Kidney capillary endothelial cell (primary cell): ENCODE results near the gene CRTAC1.

Source experiments
- DNase-seq: peaks from one replicate; pipeline ENCODE4 v3.0.0-alpha.2; 2018; ENCODE audit warnings: low spot score

The CRTAC1 gene

GRCh38 chr10:97974526-97975525 lies 55.6 kb downstream of the CRTAC1 start:
- no peak for DNase-seq

- no peak for DNase-seq
These were observed 56.3 kb downstream of the CRTAC1 start for GRCh38 chr10:97974100-97974499.

- DNase-seq: no peak
These were observed 60.8 kb downstream of the CRTAC1 start for GRCh38 chr10:97969538-97970079.

DNA sequence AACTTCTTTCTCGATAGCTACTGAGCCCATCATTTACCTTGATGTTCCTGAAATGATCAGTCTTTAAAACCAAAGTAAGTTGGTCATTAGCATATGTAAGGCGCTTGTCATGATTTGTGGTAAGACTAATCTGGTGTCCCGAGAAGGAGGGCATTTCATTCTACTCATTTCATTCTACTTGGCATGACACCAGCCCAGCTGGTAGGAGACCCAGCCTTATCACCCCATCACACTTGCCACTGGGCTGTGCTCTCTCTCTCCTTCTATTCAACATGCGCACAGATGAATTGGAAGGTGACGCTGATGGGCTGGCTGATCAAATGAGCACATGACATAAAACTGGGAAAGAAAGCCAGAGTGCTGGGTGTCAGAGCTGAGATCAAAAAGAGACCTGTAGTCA lies 65.7 kb downstream of the CRTAC1 start:
- no peak for DNase-seq

DNA sequence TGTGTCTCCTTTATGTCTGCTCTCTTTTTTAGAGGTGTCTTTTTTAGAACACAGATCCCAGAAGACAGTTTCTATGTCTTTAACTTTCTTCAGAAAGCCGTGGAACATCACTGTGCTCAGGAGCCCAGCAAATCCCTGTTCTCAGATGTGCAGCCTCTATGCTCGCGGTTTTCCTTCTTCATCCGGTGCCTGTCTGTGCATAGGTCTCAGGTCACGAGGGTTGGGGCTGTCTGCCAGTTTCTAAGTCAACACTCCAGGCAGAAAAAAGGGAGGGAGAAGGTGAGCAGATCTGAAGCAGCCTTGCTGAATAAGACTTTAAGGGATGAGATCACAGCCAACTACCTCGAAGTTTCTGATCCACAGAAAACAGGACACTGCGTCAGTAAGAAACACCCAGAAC lies 68.5 kb downstream of the CRTAC1 start:
- DNase-seq: no peak

DNA sequence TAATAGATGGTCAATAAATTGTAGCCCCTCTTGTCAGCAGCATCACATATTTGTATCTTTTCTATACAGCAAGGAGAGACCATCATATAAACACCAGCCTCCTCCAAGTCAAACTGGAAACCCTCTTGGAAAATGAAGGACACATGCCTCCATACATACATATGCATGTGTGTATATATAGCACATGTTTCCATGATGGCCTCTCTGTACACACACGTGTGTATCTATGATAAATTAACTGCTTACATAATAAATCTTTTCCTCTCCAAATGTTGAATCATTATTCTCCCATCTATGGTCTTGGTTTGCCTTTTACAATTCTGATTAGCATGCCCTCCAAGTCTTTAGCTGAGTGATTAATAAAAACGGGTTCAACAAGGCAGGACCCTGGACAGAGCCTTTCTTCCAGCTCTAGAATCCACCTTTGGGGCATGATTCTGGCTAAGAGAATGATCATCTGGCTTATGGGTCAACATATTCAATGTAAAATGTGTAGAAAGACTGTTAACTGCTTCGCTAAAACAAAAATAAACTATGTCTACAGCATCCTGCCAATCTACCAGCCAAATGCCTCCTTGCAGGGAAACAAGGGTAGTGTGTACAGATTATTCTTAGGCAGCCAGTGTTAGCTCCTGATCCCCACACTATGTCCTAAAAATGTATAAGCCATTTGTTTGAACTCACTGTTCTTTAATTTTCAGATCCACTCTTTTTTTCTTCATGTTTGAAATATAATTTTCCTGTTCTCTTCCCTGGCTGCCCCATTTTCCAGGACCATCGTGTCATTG lies 70.0 kb downstream of the CRTAC1 start:
- DNase-seq: no peak

GRCh38 chr10:97949462-97949861 lies 81.0 kb downstream of the CRTAC1 start:
- DNase-seq: no peak

DNA sequence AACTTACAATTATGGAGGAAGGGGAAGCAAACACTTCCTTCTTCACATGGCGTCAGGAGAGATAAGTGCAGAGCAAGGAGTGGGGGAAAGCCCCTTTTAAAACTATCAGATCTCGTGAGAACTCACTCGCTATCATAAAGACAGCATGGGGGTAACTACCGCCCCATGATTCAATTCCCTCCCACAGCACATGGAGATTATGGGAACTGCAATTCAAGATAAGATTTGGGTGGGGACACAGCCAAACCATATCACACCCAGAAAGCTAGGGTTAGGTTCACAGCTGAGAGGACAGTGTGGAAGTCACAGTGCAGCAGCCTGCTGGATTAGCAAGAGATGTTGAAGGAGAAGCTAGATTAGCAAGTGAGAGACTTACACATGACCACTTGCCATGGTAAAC lies 81.6 kb downstream of the CRTAC1 start:
- no peak for DNase-seq

GRCh38 chr10:97944772-97945171 lies 85.6 kb downstream of the CRTAC1 start:
- no peak for DNase-seq

DNA sequence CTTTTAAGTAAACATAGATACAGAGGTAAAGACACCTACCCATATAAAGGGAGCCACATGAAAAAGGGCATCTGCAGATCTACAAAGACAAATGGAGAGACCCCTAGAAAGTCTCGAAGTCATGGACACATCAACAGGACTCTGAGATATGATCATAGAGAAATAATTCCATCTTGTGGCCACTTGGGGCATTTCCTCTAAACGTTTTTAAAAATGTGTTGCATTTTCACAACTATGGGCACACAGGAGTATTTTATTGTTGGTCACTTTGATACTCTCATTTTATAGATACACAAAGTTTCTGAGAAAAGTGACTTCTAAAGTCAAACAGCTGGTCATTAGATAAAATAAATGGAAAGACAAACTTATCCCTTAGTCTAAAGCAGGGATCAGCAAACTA lies 87.1 kb downstream of the CRTAC1 start:
- no peak for DNase-seq

GRCh38 chr10:97940534-97940933 lies 89.9 kb downstream of the CRTAC1 start:
- DNase-seq: no peak

- no peak for DNase-seq
These were observed 90.9 kb downstream of the CRTAC1 start for GRCh38 chr10:97939446-97939990.

GRCh38 chr10:97937928-97938327 lies 92.5 kb downstream of the CRTAC1 start:
- DNase-seq: no peak

DNA sequence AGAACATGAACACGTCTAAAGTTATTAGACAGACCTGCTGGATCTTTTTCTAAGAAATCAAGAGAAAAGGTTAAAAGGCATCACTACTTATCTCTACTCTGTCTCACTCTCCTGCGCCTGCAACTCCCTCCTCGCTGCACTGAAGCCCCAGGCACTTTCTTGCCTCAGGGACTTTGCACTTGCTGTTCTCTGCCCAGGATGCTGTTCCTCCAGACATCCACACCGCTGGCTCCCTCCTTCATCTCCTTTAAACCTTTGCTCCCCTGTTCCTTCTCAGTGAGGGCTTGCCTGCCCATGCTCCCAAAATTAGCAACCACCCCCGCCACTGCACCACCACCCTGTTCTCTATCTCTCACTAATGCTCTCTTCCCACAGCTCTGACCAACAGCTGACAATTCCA lies 93.4 kb downstream of the CRTAC1 start:
- no peak for DNase-seq

DNA sequence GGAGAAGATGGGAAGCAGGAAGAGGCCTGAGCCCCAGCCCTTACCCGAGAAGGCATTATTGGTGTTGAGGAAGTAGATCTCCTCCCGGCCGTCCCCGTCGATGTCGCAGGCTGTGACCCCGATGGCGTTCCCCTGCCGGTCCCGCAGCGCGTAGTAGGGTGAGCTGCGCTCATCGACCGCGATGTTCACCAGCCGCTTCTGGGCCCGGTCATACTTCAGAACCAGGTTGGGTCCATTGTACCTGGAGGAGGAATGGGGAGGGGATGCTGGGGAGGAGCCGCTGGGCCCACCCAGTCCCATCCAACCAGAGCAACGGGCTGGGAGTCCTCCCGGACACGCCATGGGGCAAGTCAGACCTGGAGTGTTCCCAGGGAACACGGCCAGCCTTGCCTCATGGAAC lies 94.3 kb downstream of the CRTAC1 start:
- no peak for DNase-seq

GRCh38 chr10:97932932-97933530 lies 97.4 kb downstream of the CRTAC1 start:
- no peak for DNase-seq

- no peak for DNase-seq
These were observed 99.4 kb downstream of the CRTAC1 start for GRCh38 chr10:97931041-97931440.

GRCh38 chr10:97928897-97929296 lies 101.5 kb downstream of the CRTAC1 start:
- no peak for DNase-seq

GRCh38 chr10:97927622-97928021 lies 102.8 kb downstream of the CRTAC1 start:
- DNase-seq: no peak

- DNase-seq: no peak
These were observed 104.4 kb downstream of the CRTAC1 start for GRCh38 chr10:97926055-97926454.

- DNase-seq: no peak
These were observed 105.0 kb downstream of the CRTAC1 start for GRCh38 chr10:97925308-97925938.

DNA sequence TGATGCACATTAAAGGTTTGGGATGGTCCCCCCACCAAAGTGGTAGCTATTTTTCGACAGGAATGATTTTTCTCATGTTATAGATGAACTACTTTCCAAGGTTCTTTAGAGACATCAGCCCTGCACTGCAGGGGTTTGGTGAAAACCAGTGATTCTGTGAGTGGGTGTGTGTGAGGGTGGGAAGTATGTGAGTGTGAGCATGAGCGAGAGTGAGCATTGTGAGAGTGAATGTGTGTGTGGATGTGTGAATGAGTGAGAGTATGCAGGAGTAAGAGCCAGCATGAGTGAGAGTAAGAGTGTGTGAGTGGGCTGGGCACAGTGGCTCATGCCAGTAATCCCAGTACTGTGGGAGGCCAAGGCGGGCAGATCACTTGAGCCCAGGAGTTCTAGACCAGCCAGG lies 105.7 kb downstream of the CRTAC1 start:
- DNase-seq: no peak
